AG08395 (cell line): Measurements from ENCODE around the gene LRRC1.
"Not testable (repeated sequence)": the region's sequence is repeated elsewhere in the genome, so short reads cannot be mapped to it uniquely, and the experiment has no call there.

ENCODE experiments used
- DNase-seq: peaks from one replicate; pipeline ENCODE4 v3.0.0; 2012; ENCODE audit warnings: mixed read lengths, low spot score

Gene LRRC1

GRCh38 chr6:53792973-53793317 lies 1.9 kb upstream of the LRRC1 start:
- DNase-seq: no peak

- no peak for DNase-seq
Observed at GRCh38 chr6:53793318-53794136, 1.3 kb upstream of the LRRC1 start.

DNA sequence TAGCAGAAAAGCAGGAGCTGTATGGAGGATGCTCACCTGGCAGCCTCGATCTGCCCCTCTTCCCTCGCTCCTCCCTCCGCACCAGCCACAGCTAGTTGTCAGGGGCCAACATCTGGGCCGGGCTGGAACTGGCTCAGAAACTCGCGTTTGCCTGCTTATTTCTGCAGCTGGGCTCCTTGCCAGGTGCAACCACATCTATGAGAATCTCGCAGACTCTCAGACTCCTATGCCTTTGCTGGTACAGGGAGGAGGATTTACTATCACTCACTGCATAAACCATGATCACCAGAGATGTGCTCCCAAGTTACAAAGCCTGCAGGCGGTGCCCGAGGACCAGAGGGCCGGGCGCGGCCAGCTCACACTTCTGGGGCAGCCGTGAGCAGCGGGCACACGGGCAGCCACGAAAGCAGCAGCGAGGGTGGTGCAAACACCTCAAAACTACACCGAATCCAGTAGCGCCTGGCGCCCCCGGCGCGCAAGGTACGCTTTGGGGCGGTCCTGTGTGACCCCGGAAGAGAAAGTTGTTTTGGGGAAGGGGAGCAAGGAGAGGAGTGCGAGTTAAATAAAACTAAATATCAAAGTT lies 577 bp upstream of the LRRC1 start:
- peak; percentile 84 for DNase-seq

- no peak for DNase-seq
Observed at GRCh38 chr6:53795340-53795701, 516 bp downstream of the LRRC1 start.

DNA sequence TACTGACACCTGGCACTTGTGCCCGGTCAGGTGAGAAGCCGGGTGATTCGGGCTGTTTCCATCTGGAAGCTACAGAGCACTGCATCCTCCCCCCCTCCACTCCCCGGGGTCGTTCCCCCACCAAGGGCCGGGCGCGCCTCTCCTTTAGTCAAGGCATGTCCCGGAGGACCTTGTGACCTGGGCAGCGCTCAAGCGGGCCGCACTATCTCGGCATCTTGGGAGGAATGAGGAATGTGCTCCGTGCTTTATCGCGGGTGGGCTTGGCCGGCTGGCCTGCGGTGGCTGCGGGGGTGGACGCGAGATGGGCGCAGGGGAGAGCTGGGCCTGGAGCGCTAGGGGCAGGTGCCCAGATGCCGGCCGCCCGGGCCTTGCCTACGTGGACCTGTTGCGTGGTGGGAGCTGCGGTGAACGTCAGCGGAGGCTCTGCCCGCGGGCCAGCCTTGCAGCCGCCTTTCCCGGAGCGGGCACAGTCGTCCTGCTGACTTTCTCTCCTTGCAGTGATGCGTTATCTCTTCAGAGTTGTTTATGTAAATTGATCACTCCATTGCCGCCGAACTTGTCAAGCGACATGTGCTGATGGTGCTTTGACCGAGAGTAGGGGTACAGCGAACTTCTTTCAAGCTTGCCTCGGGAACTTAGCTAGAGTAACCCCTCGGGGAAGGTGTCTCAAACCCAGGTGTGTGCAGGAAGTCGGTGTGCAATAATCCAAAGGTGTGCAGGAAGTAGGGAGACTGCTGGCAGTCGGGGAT lies 1.1 kb downstream of the LRRC1 start:
- DNase-seq: no peak

DNA sequence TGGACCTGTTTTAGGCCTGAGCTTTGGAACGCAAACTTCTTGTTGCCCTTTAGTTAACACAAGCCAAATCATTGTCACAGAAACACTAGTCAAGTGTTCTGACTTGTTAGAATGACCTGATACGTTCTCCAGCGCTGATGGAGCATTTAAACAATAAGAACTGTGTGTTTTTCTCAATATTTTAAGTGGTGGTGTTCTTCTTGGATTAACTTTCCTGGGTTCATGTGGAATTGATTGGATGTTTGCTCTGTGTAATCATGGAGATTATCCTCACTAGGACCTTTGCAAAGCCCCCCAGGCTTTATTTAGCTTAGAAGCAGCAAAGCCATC lies 1.6 kb downstream of the LRRC1 start:
- DNase-seq: no peak

DNA sequence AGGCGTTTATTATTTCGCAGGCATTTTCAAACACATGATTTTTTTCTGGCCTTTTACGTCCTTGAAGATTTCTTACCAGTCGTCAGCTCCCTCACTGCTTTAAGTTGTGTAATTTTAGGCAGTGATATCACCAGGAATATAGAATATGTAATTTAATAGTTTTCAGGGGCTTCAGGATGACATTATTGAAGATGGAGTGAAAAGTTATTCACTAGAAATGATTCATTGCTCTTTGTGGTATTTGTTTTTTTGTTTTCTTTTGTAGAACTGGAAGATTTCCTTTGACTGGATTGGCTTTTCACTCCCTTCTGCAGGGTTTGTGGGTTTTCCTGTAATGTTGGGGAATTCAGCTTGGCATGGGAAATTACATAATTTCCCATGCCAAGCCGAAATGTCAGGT lies 2.0 kb downstream of the LRRC1 start:
- no peak for DNase-seq

DNA sequence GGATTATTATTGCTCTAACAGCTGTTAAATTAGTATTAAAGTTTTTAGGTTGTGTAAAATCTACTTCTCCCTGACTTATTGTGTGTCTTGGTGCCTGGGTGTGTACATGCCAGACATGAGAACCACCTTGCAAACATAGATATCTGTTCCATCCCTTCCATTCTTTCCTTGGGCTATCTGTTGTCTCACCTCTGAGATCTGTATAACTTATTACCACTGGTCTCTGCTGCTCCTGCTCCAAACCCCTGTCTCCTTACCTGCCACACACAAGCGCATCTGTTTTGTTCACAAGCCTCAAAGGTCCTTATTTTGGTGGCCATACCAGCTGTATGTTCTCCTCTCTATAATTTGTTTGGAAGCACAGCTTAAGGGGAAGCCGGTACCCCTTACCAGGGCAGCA lies 2.5 kb downstream of the LRRC1 start:
- DNase-seq: no peak

- DNase-seq: no peak
Observed at GRCh38 chr6:53799340-53799739, 4.5 kb downstream of the LRRC1 start.

- DNase-seq: no peak
Observed at GRCh38 chr6:53801022-53801421, 6.2 kb downstream of the LRRC1 start.

GRCh38 chr6:53802582-53802981 lies 7.8 kb downstream of the LRRC1 start:
- DNase-seq: no peak

DNA sequence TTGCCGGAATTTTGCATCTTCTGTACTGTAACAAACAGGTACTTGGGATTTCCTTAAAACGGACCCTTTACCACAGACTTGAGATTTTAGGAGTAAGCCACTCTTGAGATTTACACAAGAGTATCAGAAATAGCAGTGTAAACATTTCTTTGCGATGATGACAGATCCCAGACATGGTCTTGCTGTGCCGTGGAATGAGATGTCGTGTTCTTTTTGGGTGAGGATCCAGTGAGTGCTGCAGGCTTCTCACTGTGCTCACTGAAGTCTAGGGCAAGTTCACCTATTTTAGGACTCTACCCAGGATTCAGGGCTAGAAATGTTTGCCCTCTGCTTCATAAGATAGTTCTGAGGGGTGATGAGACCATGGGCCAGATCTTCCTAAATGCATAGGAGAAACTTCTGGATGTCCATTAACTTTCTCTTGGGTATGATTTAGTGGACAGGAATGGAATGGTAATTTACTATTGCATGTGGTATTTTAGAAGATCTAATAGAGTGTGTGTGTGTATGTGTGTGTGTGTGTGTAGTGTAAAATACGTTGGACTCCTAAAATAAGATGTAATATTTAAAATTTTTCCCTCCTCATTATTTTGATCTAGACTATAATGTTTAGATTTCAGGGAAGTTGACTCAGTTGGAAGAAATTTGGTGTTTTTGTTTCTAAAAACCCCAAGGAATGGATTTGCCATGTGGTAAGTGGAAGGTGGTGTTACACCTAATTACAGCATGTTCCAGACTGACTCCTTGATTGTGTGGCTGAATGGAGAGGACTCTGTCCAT lies 8.5 kb downstream of the LRRC1 start:
- DNase-seq: no peak

DNA sequence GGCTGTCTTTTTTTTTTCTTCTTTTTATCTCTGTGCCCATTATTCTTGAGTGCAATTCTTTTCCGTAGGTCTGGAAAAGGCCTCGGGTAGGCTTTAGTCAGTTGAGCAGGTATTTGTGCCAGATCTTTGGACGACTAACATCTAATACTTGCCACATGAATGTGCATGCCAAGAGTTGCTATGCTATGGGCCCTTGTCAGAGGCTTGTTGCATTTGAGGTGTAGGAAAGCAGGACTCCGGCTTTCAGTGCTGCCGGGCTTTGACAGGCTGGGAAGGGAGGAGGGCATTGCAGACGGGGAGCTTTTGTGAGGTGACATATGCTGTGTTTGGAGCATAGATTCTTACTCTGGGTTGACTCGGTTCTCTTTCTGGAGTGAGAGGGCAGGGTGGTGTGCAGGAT lies 10.2 kb downstream of the LRRC1 start:
- DNase-seq: no peak

DNA sequence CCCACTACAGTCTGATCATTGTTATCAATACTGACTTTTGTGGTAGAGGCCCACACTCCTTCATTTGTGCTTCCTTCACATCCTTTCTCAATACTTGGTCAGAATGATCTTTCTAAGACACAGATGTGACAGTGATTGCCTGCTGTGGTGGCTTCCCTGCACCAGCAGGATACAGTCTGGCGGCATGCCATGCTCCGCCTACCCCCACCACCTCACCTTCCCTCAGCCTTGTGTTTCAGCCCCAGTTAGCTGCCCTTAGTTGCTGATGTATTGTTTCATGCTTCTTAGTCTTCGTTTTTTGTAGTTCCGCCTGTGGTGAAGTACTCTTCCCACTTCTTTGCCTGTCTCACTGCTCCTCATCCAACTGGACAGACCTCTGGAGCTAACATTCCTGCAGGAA lies 10.9 kb downstream of the LRRC1 start:
- DNase-seq: no peak

- DNase-seq: not testable (repeated sequence)
Observed at GRCh38 chr6:53807606-53808005, 12.8 kb downstream of the LRRC1 start.

DNA sequence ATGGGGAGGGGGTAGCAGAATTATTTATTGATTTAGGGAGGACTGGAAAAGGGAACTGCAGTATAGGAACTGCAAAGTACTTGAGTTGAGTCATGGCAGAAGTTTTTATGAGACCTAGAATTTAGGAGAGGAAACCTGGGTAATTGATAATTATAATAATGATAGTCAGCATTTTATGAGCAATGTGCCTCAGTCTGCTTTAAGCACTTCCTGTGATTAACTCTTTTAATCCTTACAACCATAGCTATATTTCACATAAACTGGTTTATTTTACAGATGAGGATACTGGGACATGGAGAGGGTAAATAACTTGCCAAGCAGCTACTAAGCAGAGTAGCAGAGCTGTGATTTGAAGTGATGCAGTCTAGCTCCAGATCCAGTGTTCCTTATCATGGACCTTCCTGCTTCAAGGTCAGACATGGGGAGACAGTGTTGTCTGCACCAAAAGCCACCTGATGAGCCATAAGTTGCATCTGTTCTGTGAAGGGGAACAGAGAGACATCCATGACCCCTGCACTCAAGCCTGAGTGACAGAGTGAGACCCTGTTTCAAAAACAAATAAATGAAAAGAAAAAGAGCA lies 13.6 kb downstream of the LRRC1 start:
- no peak for DNase-seq

- DNase-seq: no peak
Observed at GRCh38 chr6:53809691-53810090, 14.9 kb downstream of the LRRC1 start.

DNA sequence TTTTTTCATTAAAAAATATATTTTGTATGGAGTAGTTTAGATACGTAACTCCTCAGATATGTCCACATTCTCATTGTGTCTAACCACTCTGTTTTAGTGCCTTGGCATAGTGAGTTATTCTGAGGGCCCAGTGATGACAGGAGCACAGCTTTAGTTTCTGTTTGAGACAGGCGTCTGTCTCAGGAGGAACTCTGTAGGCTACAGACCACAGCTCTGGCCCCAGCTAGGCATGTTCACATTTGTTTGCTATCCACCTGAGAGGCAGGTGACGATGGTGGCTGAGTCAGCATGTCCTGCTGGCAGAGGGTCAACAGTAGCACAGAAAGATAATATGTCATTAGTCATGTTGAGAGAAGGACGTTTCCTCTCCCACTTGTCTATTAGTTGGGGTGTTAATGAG lies 16.3 kb downstream of the LRRC1 start:
- peak; percentile 31 for DNase-seq

- DNase-seq: no peak
Observed at GRCh38 chr6:53811746-53812145, 16.9 kb downstream of the LRRC1 start.

- DNase-seq: peak; percentile 11
Observed at GRCh38 chr6:53813096-53813495, 18.3 kb downstream of the LRRC1 start.

DNA sequence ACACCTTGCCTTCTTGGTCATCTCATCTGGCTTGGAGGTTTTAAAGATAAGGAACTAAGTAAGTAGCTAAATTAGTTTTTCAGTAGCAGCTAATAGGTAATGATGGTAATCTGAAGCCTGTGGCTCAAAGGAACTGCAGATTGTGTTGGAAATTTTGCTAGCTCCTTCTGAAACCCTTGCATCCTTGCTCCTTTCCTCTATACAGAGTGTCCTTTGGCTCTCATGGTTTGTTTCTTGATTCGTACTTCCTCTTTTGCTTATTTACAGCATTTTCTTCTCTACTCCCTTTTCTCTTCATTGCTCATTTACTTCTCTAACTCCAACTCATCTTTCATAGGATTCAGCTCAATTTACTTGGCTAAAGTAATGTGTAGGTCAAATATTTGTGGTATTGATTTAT lies 19.0 kb downstream of the LRRC1 start:
- no peak for DNase-seq

DNA sequence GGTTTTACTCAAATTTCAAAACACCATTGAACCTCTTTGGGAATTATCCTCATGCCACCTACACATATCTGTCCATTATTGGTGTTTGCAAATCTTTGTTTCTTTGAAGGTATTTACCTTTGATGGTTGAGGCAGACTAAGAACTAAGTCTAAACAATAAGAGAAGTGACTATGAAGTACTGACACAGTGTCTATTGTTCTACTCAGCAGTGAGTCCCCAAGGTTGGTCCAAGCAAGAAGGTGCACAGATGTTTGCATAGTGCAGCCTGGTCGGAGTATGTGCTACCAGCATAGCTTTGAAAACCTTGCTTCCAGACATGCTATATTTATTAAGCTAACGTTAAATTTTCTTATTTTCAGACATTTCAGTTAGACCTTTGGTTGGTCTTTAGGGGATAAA lies 19.5 kb downstream of the LRRC1 start:
- no peak for DNase-seq
